AG09319 (cell line): ENCODE measurements around the gene CADM1.

Experiments used
- DNase-seq: peaks from one replicate; pipeline ENCODE4 v3.0.0-alpha.2; 2010; ENCODE audit warnings: low read depth; ENCODE audit errors: extremely low read depth
- CTCF ChIP-seq: IDR thresholded peaks from 2 replicates; pipeline ENCODE4 v1.5.1; 2011; ENCODE audit warnings: low read depth, mild to moderate bottlenecking, inconsistent platforms, low read length, moderate library complexity

The CADM1 gene

GRCh38 chr11:115544422-115544948 is 40.3 kb upstream of the CADM1 start:
- DNase-seq = no peak
- no peak for TF ChIP-seq CTCF

GRCh38 chr11:115541518-115541917 is 37.3 kb upstream of the CADM1 start:
- no peak for TF ChIP-seq CTCF
- no peak for DNase-seq

GRCh38 chr11:115539844-115540243 is 35.6 kb upstream of the CADM1 start:
- no peak for DNase-seq
- no peak for TF ChIP-seq CTCF

- DNase-seq = no peak
- TF ChIP-seq CTCF = no peak
Observed at GRCh38 chr11:115535781-115536180, 31.6 kb upstream of the CADM1 start.

- no peak for TF ChIP-seq CTCF
- no peak for DNase-seq
Observed at GRCh38 chr11:115530752-115531151, 26.5 kb upstream of the CADM1 start.

- no peak for TF ChIP-seq CTCF
- DNase-seq = no peak
Observed at GRCh38 chr11:115528225-115528624, 24.0 kb upstream of the CADM1 start.

- no peak for DNase-seq
- TF ChIP-seq CTCF = no peak
Observed at GRCh38 chr11:115527534-115528125, 23.4 kb upstream of the CADM1 start.
